HepG2 (cell line): ENCODE results near the gene EMC1. TPM values are rescaled to one million over a fixed set of nuclear protein-coding genes. Genes with fewer than 3 reads are reported as not detected.
A peak's percentile ranks its signal among the peaks of the same experiment; 100 is the strongest.
"Not testable (repeated sequence)": the region's sequence is repeated elsewhere in the genome, so short reads cannot be mapped to it uniquely, and the experiment has no call there.

Experiments
- ATAC-seq: fragments of 200-7000 bp; cut with Tn5 transposase; 3 replicates; pipeline ENCODE4 v1.9.1; 2020; ENCODE audit warnings: mild to moderate bottlenecking, moderate library complexity
- BruUV-seq: library from RNA; stranded (reverse); fragments of 400-500 nt; replicated peaks from 2 replicates; lab custom pipeline; 2021; lab: Mats Ljungman, UMichigan
- CTCF ChIA-PET: fragments of 300-600 bp; formaldehyde crosslinking; extraction: SDS; loops from one replicate; lab custom pipeline; 2021; ENCODE audit warnings: low total read pairs, inconsistent platforms, low intra/inter-chr PET ratio; lab: Yijun Ruan, JAX
- POLR2A ChIA-PET: fragments of 350-600 bp; sonication (Branson Sonifier 250); formaldehyde crosslinking; loops from one replicate; lab custom pipeline; 2020; ENCODE audit warnings: antibody characterized with exemption, inconsistent platforms; lab: Yijun Ruan, JAX
- DNase-seq: peaks from one replicate; pipeline ENCODE4 v3.0.0-alpha.2; 2015; ENCODE audit warnings: low spot score
- FAIRE-seq: peaks from 3 replicates; lab custom pipeline; 2011; peaks lifted over from hg19 to GRCh38; lab: Jason Lieb, UNC
- H2AFZ ChIP-seq: one replicate; pipeline ENCODE4 v1.6.1; 2011; ENCODE audit warnings: low read length, inconsistent platforms
- H3K27ac ChIP-seq: fragments of 300-600 bp; 3 replicates; pipeline ENCODE4 v1.8.0; 2011; ENCODE audit warnings: mixed run types, mild to moderate bottlenecking, mixed read lengths, low read length, inconsistent platforms; ENCODE audit not compliant: insufficient read depth; ENCODE audit errors: extremely low read length
- H3K27me3 ChIP-seq, 2 experiments: fragments of 200-600 bp in 1 of 2; 2 replicates in 1 of 2; 3 replicates in 1 of 2; pipeline versions ENCODE4 v1.6.0 to v1.8.0; 2011; ENCODE audit warnings: low read length in 2 of 2, mild to moderate bottlenecking in 2 of 2, moderate library complexity in 2 of 2, inconsistent platforms in 1 of 2; ENCODE audit not compliant: insufficient read depth in 2 of 2, control insufficient read depth in 1 of 2
- H3K36me3 ChIP-seq, 2 experiments: fragments of 200-600 bp in 1 of 2; replicated peaks in 1 of 2; 2 replicates in 1 of 2; 3 replicates in 1 of 2; pipeline versions ENCODE4 v1.5.1 to v1.8.0; 2011; ENCODE audit warnings: low read length in 2 of 2, inconsistent platforms in 1 of 2; ENCODE audit not compliant: insufficient read depth in 2 of 2, control insufficient read depth in 1 of 2
- H3K4me1 ChIP-seq: 2 replicates; pipeline ENCODE4 v1.5.1; 2012; ENCODE audit warnings: low read length, inconsistent platforms; ENCODE audit not compliant: insufficient read depth
- H3K4me2 ChIP-seq: 2 replicates; pipeline ENCODE4 v1.6.0; 2011; ENCODE audit warnings: low read depth, low read length, inconsistent platforms
- H3K4me3 ChIP-seq, 3 experiments: fragments of 200-600 bp in 1 of 3; sonication (generic), shearing (Covaris generic) in 1 of 3; replicated peaks in 1 of 3; 2 replicates each; pipeline ENCODE4 v1.5.1; 2011 to 2016; ENCODE audit warnings: low read length in 3 of 3, inconsistent platforms in 2 of 3, low read depth in 2 of 3, mild to moderate bottlenecking in 2 of 3, control low read depth in 1 of 3, mixed read lengths in 1 of 3; ENCODE audit not compliant: insufficient read depth in 1 of 3
- H3K79me2 ChIP-seq: one replicate; pipeline ENCODE4 v1.6.1; 2011; ENCODE audit warnings: low read length, inconsistent platforms; ENCODE audit not compliant: insufficient read depth
- H3K9ac ChIP-seq: 2 replicates; pipeline ENCODE4 v1.6.0; 2011; ENCODE audit warnings: mild to moderate bottlenecking, low read depth, low read length, inconsistent platforms; ENCODE audit not compliant: insufficient read depth
- H3K9me3 ChIP-seq: 2 replicates; pipeline ENCODE4 v1.5.1; 2012; ENCODE audit warnings: mild to moderate bottlenecking, low read length
- H4K20me1 ChIP-seq: 2 replicates; pipeline ENCODE4 v1.6.0; 2011; ENCODE audit warnings: inconsistent platforms, mild to moderate bottlenecking, low read length, moderate library complexity; ENCODE audit not compliant: insufficient read depth
- GATAD2A ChIP-seq: IDR thresholded peaks from 2 replicates; pipeline ENCODE4 v1.6.1; 2016
- HNRNPL ChIP-seq: fragments of 200-400 bp; formaldehyde crosslinking; IDR thresholded peaks from 2 replicates; pipeline ENCODE4 v1.6.1; 2017; ENCODE audit warnings: mild to moderate bottlenecking, low read depth, low read length
- ZNF687 ChIP-seq: sonication (generic); formaldehyde crosslinking; IDR thresholded peaks from 2 replicates; pipeline ENCODE4 v1.5.1; 2020; ENCODE audit warnings: mild to moderate bottlenecking, missing genetic modification reagents, moderate library complexity
- WGBS: methylation state at CpG from one replicate; pipeline ENCODE4 v1.1.6; 2017; ENCODE audit warnings: low lambda C conversion rate; 5-methylcytosine and 5-hydroxymethylcytosine counted together
- in situ Hi-C: cut with HindIII; loops from 2 replicates; pipeline ENCODE4 v1.10.0; 2017; ENCODE audit warnings: low pct_unique_long_range_greater_than_20kb; ENCODE audit not compliant: extremely low pct_ligation_motif_present
- intact Hi-C: fragments of 100-400 bp; cut with micrococcal nuclease; formaldehyde crosslinking; loops from one replicate; pipeline ENCODE4 v1.10.0; 2022; ENCODE audit not compliant: unreplicated experiment
- polyA plus RNA-seq, 8 experiments: library from polyadenylated mRNA; depleted of rRNA in 3 of 8; stranded (reverse) in 7 of 8; unstranded in 1 of 8; fragments of >200 nt; fragmentation: Illumina TruSeq in 4 of 8; extraction: Trizol in 4 of 8; gene quantifications; 2 replicates each; pipeline versions ENCODE4 v1.2.1 to v1.2.3, GENCODE V29; 2011 to 2016; ENCODE audit warnings: low read depth in 4 of 8, missing spikeins in 1 of 8, mixed read lengths in 1 of 8; ENCODE audit not compliant: insufficient read depth in 1 of 8
- total RNA-seq, 5 experiments: library from RNA; depleted of rRNA; stranded (reverse); fragments of >200 nt; fragmentation: Illumina TruSeq; extraction: Trizol; gene quantifications; 2 replicates each; pipeline ENCODE4 v1.2.3, GENCODE V29; 2016; ENCODE audit warnings: low read depth in 1 of 5

The EMC1 gene
- total and polyA plus RNA-seq, 2 of the 13 experiments (the other 11 are each of a cell fraction or from before 2014, with no cell fraction given): 38.0 to 61.3 TPM

GRCh38 chr1:19270343-19270730, 19.0 kb upstream of the EMC1 start:
- intact Hi-C loops, CTCF ChIA-PET, H3K79me2 ChIP-seq, in situ Hi-C loops, H3K9ac ChIP-seq, H3K36me3 ChIP-seq, H3K27ac ChIP-seq, H3K4me2 ChIP-seq, H2AFZ ChIP-seq, H4K20me1 ChIP-seq, H3K4me3 ChIP-seq, H3K27me3 ChIP-seq, H3K9me3 ChIP-seq, BruUV-seq, DNase-seq, FAIRE-seq: not testable (repeated sequence)
- WGBS: no CpG with 5 or more reads among the region's 6 CpGs
- H3K4me1 ChIP-seq: peaks cover 42% of the 10 kb centered on the region
- TF ChIP-seq HNRNPL (peak; percentile 62; the same call in 1 of the 2 replicates), ZNF687 (CRISPR knock-in tag) (peak; percentile 25; the same call in 1 of the 2 replicates), GATAD2A (CRISPR knock-in tag) (0 out of 2 replicates have a peak, but pooled peaks have one; percentile 0)
- POLR2A ChIA-PET: interaction anchor here (1.0 kb wide), 1 partner anchor 19 kb away, joined by 4 read pairs; the partner anchor contains the start of genes EMC1 and MRTO4
- ATAC-seq: peak; percentile 61
